Right atrium auricular region (tissue), 2 donors: Measurements from ENCODE around the gene CDC45. TPM values are rescaled to one million over a fixed set of nuclear protein-coding genes. Genes with fewer than 3 reads are reported as not detected.

Experiments used
- DNase-seq: peaks from one replicate; pipeline ENCODE4 v3.0.0-alpha.2; 2019; ENCODE audit warnings: low spot score
- H3K27ac ChIP-seq, 2 donors: fragments of 200-600 bp; sonication (generic); 1 replicate in 1 of 2; 2 replicates in 1 of 2; pipeline ENCODE4 v1.5.1; 2016 to 2019
- H3K27me3 ChIP-seq, 2 donors: fragments of 200-600 bp; sonication (generic); one replicate each; pipeline versions ENCODE4 v1.5.1 to v1.6.0; 2017 to 2019
- H3K36me3 ChIP-seq: fragments of 200-600 bp; sonication (generic); one replicate; pipeline ENCODE4 v1.5.1; 2016
- H3K4me1 ChIP-seq, 2 donors: fragments of 200-600 bp; sonication (generic); one replicate each; pipeline versions ENCODE4 v1.5.1 to v1.6.0; 2017 to 2019
- H3K4me3 ChIP-seq, 2 donors: fragments of 200-600 bp; sonication (generic); 1 replicate in 1 of 2; 2 replicates in 1 of 2; pipeline ENCODE4 v1.5.1; 2017 to 2019; ENCODE audit warnings: mild to moderate bottlenecking in 1 of 2, moderate library complexity in 1 of 2
- H3K9me3 ChIP-seq, 2 donors: fragments of 200-600 bp; sonication (generic); one replicate each; pipeline ENCODE4 v1.5.1; 2019
- CTCF ChIP-seq, 2 donors: fragments of 200-600 bp; sonication (generic); IDR thresholded peaks; one replicate each; pipeline ENCODE4 v1.5.1; 2019; ENCODE audit warnings: antibody characterized with exemption in 2 of 2
- total RNA-seq, 2 donors: library from RNA; depleted of rRNA; stranded (reverse); fragments of >200 nt; gene quantifications; one replicate each; pipeline ENCODE4 v1.1.0, GENCODE V29; 2016

Gene CDC45
- total RNA-seq, 2 donors from 2014 or later, result 3.3 TPM; not detected in 1

DNA sequence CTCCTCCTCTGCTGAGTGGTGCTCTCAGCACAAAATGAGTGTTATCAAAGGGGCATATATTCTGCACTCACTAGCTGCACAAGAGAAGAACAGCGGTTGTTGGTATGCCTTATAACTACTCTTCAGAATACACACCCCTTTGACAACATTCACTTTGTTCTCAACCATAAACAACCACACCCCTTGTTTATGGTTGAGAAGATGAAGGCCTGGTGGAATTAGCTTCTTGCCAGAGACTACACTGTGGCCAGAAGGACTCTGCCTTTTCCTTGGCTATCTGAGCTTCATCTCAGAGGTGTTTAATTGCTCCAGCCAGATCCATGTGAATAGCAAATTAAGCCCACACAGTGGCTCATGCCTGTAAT lies 89.5 kb downstream of the CDC45 start:
- H3K4me3 ChIP-seq, result no peak overlapping the region
- H3K36me3 ChIP-seq, result no peaks in the 10 kb centered on the region
- no peak for TF ChIP-seq CTCF (IDR thresholded peaks at IDR 0.05)
- H3K9me3 ChIP-seq, result no peaks in the 10 kb centered on the region
- H3K4me1 ChIP-seq, result peaks cover 0 to 20% of the 10 kb centered on the region in 2 donors
- H3K27ac ChIP-seq, result no peak overlapping the region
- no peaks in the 10 kb centered on the region for H3K27me3 ChIP-seq
- no peak for DNase-seq

- peaks cover 0 to 20% of the 10 kb centered on the region in 2 donors for H3K4me1 ChIP-seq
- DNase-seq, result no peak
- H3K27me3 ChIP-seq, result no peaks in the 10 kb centered on the region
- no peak overlapping the region for H3K27ac ChIP-seq
- H3K36me3 ChIP-seq, result no peaks in the 10 kb centered on the region
- no peaks in the 10 kb centered on the region for H3K9me3 ChIP-seq
- TF ChIP-seq CTCF (IDR thresholded peaks at IDR 0.05), result no peak
- no peak overlapping the region for H3K4me3 ChIP-seq
Measured at GRCh38 chr22:19569976-19570375, 90.3 kb downstream of the CDC45 start.

Other genes starting within 250 kb of the CDC45 start
- gene CLTCL1, start 188.2 kb upstream of the CDC45 start, total RNA-seq, result 10 to 100 TPM; 19.1 to 29.7 TPM
- 10 to 100 TPM in 1 of 2 donors, 1 to 10 TPM in 1; 9.8 to 15.7 TPM for gene HIRA, start 48.2 kb upstream of the CDC45 start, total RNA-seq
- 10 to 100 TPM; 31.9 to 40.9 TPM for gene MRPL40, start 47.4 kb upstream of the CDC45 start, total RNA-seq
- gene C22orf39, start 32.2 kb upstream of the CDC45 start, total RNA-seq, result 10 to 100 TPM; 61.0 to 68.7 TPM
- gene UFD1, start 727 bp upstream of the CDC45 start, total RNA-seq, result 10 to 100 TPM; 22.7 to 33.8 TPM
- 10 to 100 TPM; 16.7 to 44.3 TPM for gene CLDN5, start 44.5 kb downstream of the CDC45 start, total RNA-seq
- 100 to 1,000 TPM; 162 to 287 TPM for gene SEPTIN5, start 234.6 kb downstream of the CDC45 start, total RNA-seq
- gene GP1BB, start 243.6 kb downstream of the CDC45 start, total RNA-seq, result 10 to 100 TPM; 25.8 to 34.7 TPM